Activated T-cell treated with anti-CD3 and anti-CD28 coated beads for 24 hours (primary cell): ENCODE results near the gene TOP1.

Experiments
- DNase-seq: peaks from one replicate; pipeline ENCODE4 v3.0.0-alpha.2; 2020; ENCODE audit warnings: low read depth

The TOP1 gene

GRCh38 chr20:41004531-41005360, 23.9 kb upstream of the TOP1 start:
- no peak for DNase-seq

GRCh38 chr20:41005361-41005729, 23.3 kb upstream of the TOP1 start:
- no peak for DNase-seq

DNA sequence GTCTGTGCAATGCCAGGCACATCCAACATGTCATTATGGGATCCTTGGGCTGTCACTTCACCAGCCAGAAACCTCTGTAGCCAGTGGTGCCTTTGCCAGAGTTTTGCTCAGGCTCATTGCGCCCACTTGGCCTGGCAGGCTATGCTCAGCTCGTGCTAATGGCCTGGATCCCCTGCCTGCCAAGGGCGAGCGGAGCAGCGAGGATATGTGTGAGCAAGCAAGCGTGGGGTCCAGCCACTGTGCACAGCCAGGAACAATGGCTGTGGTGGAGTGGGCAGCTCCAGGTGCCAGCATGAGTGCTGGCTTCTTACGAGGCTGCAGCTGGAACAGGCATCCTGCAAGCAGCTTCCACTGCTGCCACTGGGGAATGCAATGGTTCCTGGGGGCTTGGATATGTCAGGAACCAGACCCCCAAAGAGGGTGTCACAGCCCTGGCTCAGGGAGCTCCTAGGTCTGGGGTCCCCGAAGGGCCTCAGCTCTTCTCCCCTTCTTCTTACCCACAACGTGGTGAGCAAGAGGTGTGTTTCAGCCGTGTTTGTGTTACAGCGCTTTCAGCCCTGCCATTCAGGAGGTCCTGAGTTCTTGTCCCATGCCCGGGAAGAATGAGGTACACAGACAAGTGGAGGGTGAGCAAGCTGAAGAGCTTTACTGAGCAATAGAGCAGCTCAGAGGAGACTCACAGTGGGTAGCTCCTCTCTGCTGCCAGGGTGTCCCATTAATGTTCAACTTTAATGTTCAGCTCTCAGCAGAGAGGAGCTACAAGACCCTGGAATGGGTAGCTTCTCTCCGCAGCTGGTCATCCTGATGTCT, 22.3 kb upstream of the TOP1 start:
- no peak for DNase-seq

DNA sequence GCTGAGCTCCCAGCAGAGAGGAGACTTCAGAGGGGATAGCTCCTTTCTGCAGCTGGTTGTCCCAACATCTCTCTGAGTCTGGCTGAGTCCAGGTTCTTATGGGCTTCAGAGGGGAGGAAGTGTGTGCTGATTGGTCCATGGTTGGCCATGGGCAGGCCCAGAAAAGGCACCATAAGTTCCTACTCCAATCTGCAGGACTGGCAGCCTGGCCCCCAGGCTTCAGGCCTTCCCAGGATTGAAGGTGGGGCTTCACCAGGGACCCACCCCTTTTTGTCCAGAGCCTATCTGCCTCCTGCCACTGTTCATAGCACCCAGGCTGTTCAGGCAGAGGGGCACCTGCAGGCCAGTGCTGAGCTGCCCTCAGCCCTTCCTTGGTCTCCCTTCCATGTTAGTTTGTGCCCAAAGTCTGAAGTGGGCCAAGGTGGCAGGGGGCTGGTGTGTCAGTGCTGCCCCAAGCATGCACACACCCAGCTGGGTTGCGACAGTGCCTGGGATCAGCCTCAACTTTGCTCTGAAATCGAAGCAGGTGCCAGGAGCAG, 21.6 kb upstream of the TOP1 start:
- no peak for DNase-seq

- no peak for DNase-seq
These were observed 21.1 kb upstream of the TOP1 start for GRCh38 chr20:41007481-41007880.

GRCh38 chr20:41009946-41010345, 18.7 kb upstream of the TOP1 start:
- DNase-seq: no peak

- DNase-seq: no peak
These were observed 17.0 kb upstream of the TOP1 start for GRCh38 chr20:41011551-41012067.

DNA sequence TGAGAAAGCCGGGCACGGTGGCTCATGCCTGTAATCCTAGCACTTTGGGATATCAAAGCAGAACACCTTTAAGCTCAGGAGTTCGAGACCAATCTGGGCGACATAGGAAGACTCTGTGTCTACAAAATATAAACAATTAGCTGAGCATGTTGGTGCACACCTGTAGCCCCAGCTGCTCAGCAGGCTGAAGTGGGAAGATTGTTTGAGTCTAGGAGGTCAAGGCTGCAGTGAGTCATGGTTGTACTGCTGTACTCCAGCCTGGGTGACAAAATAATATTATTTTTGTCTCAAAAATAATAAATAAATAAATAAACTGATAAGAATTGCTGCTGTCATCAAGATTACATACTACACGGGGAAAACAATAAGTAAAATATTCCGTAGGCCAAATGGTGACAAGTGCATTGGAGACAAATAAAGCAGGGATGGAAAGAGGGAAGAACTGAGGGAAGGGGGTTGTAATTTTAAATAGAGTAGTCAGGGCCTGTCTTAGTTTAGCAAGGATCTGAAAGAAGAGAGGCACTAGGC, 14.0 kb upstream of the TOP1 start:
- no peak for DNase-seq

DNA sequence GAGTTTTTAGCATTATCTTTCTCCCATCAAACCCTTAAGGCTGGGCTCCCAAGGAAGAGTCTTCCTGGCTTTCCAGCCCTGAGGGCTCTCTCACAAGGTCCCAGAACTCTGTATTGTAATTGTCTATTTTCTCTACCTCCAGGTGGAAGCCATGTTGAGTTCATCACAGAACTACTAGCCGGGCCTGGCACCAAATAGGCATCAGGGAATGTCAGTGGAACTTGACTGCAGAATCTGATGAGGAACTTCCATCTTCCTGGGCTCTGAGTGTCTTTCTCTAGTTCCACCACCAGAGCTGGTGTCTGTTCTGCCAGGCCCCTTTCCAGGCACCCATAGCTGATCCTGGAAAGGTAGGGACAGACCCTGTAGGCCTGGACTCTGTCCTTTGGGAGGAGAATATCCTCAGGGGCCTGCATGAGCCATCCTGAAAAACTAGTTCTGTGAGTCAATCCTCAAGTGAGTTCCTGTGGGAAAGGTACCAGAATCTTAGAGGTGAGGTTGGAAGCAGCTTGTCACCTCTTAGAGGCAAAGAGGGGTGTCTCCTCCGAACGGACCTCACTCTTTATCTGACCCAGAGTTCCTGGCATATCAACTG, 11.1 kb upstream of the TOP1 start:
- DNase-seq: no peak

GRCh38 chr20:41018153-41018552, 10.5 kb upstream of the TOP1 start:
- no peak for DNase-seq

- DNase-seq: no peak
These were observed 5.1 kb upstream of the TOP1 start for GRCh38 chr20:41023549-41023948.

DNA sequence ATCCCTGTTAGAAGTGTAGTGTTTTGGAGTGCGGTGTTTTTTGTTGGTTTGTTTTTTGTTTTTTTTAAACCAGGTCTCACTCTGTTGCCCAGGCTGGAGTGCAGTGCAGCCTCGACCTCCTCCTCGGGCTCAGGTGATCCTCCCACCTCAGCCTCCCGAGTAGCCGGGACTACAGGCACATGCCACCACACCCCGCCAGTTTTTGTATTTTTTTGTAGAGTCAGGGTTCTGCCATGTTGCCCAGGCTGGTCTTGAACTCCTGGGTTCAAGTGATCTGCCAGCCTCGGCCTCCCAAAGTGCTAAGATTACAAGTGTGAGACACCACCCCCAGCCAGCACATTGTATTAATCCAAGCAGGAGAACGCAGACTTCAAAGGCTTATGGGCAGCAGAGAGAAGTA, 1.3 kb upstream of the TOP1 start:
- DNase-seq: no peak

- DNase-seq: no peak
These were observed 707 bp upstream of the TOP1 start for GRCh38 chr20:41027872-41028358.

- DNase-seq: peak; percentile 23
These were observed 704 bp downstream of the TOP1 start for GRCh38 chr20:41029150-41029901.

GRCh38 chr20:41030061-41030460, 1.4 kb downstream of the TOP1 start:
- no peak for DNase-seq

DNA sequence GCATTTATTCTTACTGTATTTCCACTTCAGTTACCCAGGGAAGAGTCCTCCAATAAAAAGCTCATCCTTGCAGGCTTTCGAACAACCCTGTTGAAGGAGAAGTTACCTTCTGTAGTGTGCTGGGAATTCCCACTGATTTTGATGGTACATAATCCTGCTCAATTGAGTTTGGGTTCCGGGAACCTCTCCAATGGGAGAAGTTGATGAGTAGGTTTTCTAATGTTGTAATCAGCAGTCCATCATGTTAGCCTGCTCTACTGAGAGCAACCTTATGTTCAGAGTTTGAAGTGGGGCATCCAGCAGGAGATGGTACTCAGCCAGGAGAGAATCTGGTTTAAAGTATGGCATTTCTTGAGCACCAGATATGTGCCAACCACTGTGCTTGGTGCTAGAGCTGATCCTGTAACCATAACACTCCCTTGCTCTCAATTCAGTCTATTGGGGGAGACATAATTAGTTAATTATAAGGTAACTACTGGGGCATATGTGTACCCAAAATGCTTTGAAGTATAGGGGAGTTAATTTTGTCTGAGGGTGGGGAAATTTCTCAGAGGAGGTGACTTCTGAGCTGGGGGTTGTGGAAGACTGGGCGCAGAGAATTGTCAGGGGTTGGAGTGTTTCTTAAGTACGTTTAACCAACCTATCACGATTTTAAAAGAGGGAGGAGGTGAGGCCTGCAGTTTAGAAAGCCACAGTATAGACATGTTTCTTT, 2.1 kb downstream of the TOP1 start:
- DNase-seq: no peak

DNA sequence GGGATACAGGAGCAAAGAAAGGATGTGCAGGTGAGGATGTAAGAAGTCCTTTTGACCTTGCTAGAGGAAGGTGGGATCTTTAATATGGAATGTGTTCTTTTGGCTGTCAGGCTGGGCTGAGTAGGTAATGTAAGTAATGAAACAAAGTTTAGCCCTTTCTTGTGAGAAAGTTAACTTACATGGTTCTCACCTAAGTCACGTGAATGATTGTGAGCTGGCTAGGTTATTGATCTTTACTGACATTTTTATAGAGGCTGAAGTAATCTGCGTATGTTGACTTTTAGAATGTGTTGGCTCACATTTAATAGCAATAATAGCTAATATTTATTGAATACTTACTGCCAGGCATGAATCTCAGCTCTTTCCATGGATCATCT, 2.6 kb downstream of the TOP1 start:
- DNase-seq: no peak

GRCh38 chr20:41032271-41032670, 3.6 kb downstream of the TOP1 start:
- DNase-seq: no peak

DNA sequence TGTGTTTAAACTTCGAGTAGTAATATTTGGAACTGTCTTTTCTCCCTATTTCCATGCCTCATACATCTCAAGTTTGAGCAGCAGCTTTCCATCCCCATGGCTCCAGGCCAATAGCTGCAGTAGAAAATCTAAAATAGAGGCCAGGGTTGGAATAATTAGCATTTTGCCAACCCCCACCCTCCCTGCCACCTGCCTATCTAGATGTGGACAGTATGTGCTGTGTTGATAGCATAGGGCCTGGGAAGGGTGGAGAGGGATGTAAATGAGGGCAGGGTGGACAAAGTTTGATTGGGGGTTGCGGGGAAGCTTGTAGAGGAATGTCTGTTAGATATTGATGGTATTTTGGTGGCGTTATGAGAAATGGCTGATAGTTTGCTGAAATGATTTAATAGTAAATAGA, 5.6 kb downstream of the TOP1 start:
- no peak for DNase-seq

GRCh38 chr20:41035207-41035606, 6.6 kb downstream of the TOP1 start:
- no peak for DNase-seq

DNA sequence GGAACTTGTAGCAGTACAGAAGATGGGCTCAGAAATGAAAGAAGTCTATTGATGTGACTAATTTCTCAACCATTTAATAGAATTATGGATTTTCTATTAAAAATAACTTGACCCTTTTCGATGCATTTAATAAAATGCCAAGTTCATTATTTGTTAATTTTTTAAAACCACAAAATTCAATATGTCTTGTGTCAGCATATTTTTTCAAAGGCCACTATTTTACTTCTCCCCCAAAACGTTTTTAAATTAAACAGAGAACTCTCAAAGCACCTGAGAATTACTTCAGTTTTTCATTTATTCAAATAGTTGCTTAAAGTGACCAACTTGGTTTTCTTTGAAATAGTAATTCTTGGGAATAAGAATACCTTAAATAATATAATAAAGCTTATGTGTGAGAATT, 8.6 kb downstream of the TOP1 start:
- DNase-seq: no peak
